Activated naive CD4-positive, alpha-beta T cell treated with anti-CD3 and anti-CD28 coated beads, Interleukin-2, amount 50 U/mL, for 24 hours (primary cell): ENCODE results near the gene SLC38A10.
A peak's percentile ranks its signal among the peaks of the same experiment; 100 is the strongest.

Source experiments
- H3K27ac Mint-ChIP-seq: one replicate; pipeline ENCODE4 v1.8.0; 2021; ENCODE audit warnings: mild to moderate bottlenecking, mixed read lengths
- H3K27me3 Mint-ChIP-seq: one replicate; pipeline ENCODE4 v1.8.0; 2021; ENCODE audit warnings: mixed read lengths
- H3K36me3 Mint-ChIP-seq: one replicate; pipeline ENCODE4 v1.8.0; 2021; ENCODE audit warnings: mixed read lengths
- H3K4me1 Mint-ChIP-seq: one replicate; pipeline ENCODE4 v1.8.0; 2021; ENCODE audit warnings: mixed read lengths
- H3K4me3 Mint-ChIP-seq: one replicate; pipeline ENCODE4 v1.8.0; 2021; ENCODE audit warnings: mild to moderate bottlenecking, mixed read lengths
- H3K9me3 Mint-ChIP-seq: one replicate; pipeline ENCODE4 v1.8.0; 2021; ENCODE audit warnings: mixed read lengths

The SLC38A10 gene

GRCh38 chr17:81263371-81264181 is 31.5 kb downstream of the SLC38A10 start:
- Mint-ChIP-seq H3K4me1 (no peaks in the 10 kb centered on the region), H3K36me3 (peaks cover 5% of the 10 kb centered on the region), H3K4me3 (no peak overlapping the region), H3K9me3 (no peaks in the 10 kb centered on the region), H3K27ac (no peak overlapping the region), H3K27me3 (no peaks in the 10 kb centered on the region)

- no peak overlapping the region for H3K27ac Mint-ChIP-seq
- no peaks in the 10 kb centered on the region for H3K27me3 Mint-ChIP-seq
- no peak overlapping the region for H3K4me3 Mint-ChIP-seq
- no peaks in the 10 kb centered on the region for H3K9me3 Mint-ChIP-seq
- H3K36me3 Mint-ChIP-seq: peaks cover 3% of the 10 kb centered on the region
- no peaks in the 10 kb centered on the region for H3K4me1 Mint-ChIP-seq
These were observed 33.3 kb downstream of the SLC38A10 start for GRCh38 chr17:81261582-81262336.

GRCh38 chr17:81261096-81261495 is 34.0 kb downstream of the SLC38A10 start:
- Mint-ChIP-seq H3K9me3 (no peaks in the 10 kb centered on the region), H3K4me1 (no peaks in the 10 kb centered on the region), H3K27ac (no peak overlapping the region), H3K4me3 (no peak overlapping the region), H3K27me3 (no peaks in the 10 kb centered on the region), H3K36me3 (peaks cover 3% of the 10 kb centered on the region)

- no peaks in the 10 kb centered on the region for H3K36me3 Mint-ChIP-seq
- no peaks in the 10 kb centered on the region for H3K27me3 Mint-ChIP-seq
- no peak overlapping the region for H3K4me3 Mint-ChIP-seq
- no peaks in the 10 kb centered on the region for H3K4me1 Mint-ChIP-seq
- H3K27ac Mint-ChIP-seq: no peak overlapping the region
- H3K9me3 Mint-ChIP-seq: no peaks in the 10 kb centered on the region
These were observed 34.5 kb downstream of the SLC38A10 start for GRCh38 chr17:81260641-81261040.

- no peaks in the 10 kb centered on the region for H3K4me1 Mint-ChIP-seq
- no peak overlapping the region for H3K27ac Mint-ChIP-seq
- no peaks in the 10 kb centered on the region for H3K36me3 Mint-ChIP-seq
- H3K9me3 Mint-ChIP-seq: no peaks in the 10 kb centered on the region
- H3K4me3 Mint-ChIP-seq: no peak overlapping the region
- H3K27me3 Mint-ChIP-seq: no peaks in the 10 kb centered on the region
These were observed 34.9 kb downstream of the SLC38A10 start for GRCh38 chr17:81260171-81260570.

GRCh38 chr17:81259058-81259605 is 36.0 kb downstream of the SLC38A10 start:
- Mint-ChIP-seq H3K4me1 (no peaks in the 10 kb centered on the region), H3K27me3 (no peaks in the 10 kb centered on the region), H3K4me3 (no peak overlapping the region), H3K36me3 (no peaks in the 10 kb centered on the region), H3K27ac (no peak overlapping the region), H3K9me3 (no peaks in the 10 kb centered on the region)

GRCh38 chr17:81258292-81258691 is 36.8 kb downstream of the SLC38A10 start:
- no peak overlapping the region for H3K27ac Mint-ChIP-seq
- no peak overlapping the region for H3K4me3 Mint-ChIP-seq
- H3K27me3 Mint-ChIP-seq: no peaks in the 10 kb centered on the region
- H3K9me3 Mint-ChIP-seq: no peaks in the 10 kb centered on the region
- peaks cover 6% of the 10 kb centered on the region for H3K4me1 Mint-ChIP-seq
- no peaks in the 10 kb centered on the region for H3K36me3 Mint-ChIP-seq

GRCh38 chr17:81257533-81257932 is 37.6 kb downstream of the SLC38A10 start:
- Mint-ChIP-seq H3K4me3 (no peak overlapping the region), H3K9me3 (no peaks in the 10 kb centered on the region), H3K4me1 (peaks cover 9% of the 10 kb centered on the region), H3K27ac (no peak overlapping the region), H3K36me3 (peaks cover 3% of the 10 kb centered on the region), H3K27me3 (no peaks in the 10 kb centered on the region)

- peaks cover 9% of the 10 kb centered on the region for H3K4me1 Mint-ChIP-seq
- no peak overlapping the region for H3K4me3 Mint-ChIP-seq
- no peak overlapping the region for H3K27ac Mint-ChIP-seq
- H3K27me3 Mint-ChIP-seq: no peaks in the 10 kb centered on the region
- peaks cover 5% of the 10 kb centered on the region for H3K36me3 Mint-ChIP-seq
- no peaks in the 10 kb centered on the region for H3K9me3 Mint-ChIP-seq
These were observed 38.5 kb downstream of the SLC38A10 start for GRCh38 chr17:81256616-81257015.

GRCh38 chr17:81254955-81255717 is 40.0 kb downstream of the SLC38A10 start:
- no peaks in the 10 kb centered on the region for H3K9me3 Mint-ChIP-seq
- peaks cover 5% of the 10 kb centered on the region for H3K36me3 Mint-ChIP-seq
- peaks cover 9% of the 10 kb centered on the region for H3K4me1 Mint-ChIP-seq
- no peaks in the 10 kb centered on the region for H3K27me3 Mint-ChIP-seq
- H3K27ac Mint-ChIP-seq: no peak overlapping the region
- H3K4me3 Mint-ChIP-seq: no peak overlapping the region

GRCh38 chr17:81253358-81254131 is 41.6 kb downstream of the SLC38A10 start:
- Mint-ChIP-seq H3K9me3 (no peaks in the 10 kb centered on the region), H3K4me3 (no peak overlapping the region), H3K27ac (peak overlapping the region; percentile 10), H3K36me3 (peaks cover 6% of the 10 kb centered on the region), H3K4me1 (peaks cover 9% of the 10 kb centered on the region), H3K27me3 (no peaks in the 10 kb centered on the region)

- H3K27me3 Mint-ChIP-seq: no peaks in the 10 kb centered on the region
- no peaks in the 10 kb centered on the region for H3K9me3 Mint-ChIP-seq
- peaks cover 9% of the 10 kb centered on the region for H3K4me1 Mint-ChIP-seq
- H3K36me3 Mint-ChIP-seq: peaks cover 6% of the 10 kb centered on the region
- no peak overlapping the region for H3K27ac Mint-ChIP-seq
- H3K4me3 Mint-ChIP-seq: no peak overlapping the region
These were observed 42.1 kb downstream of the SLC38A10 start for GRCh38 chr17:81252987-81253329.

GRCh38 chr17:81252326-81252986 is 42.7 kb downstream of the SLC38A10 start:
- Mint-ChIP-seq H3K27ac (no peak overlapping the region), H3K9me3 (no peaks in the 10 kb centered on the region), H3K36me3 (peaks cover 6% of the 10 kb centered on the region)

GRCh38 chr17:81251709-81252301 is 43.3 kb downstream of the SLC38A10 start:
- H3K27ac Mint-ChIP-seq: no peak overlapping the region
- H3K9me3 Mint-ChIP-seq: no peaks in the 10 kb centered on the region
- peaks cover 6% of the 10 kb centered on the region for H3K36me3 Mint-ChIP-seq
- H3K4me3 Mint-ChIP-seq: no peak overlapping the region
- peaks cover 9% of the 10 kb centered on the region for H3K4me1 Mint-ChIP-seq
- H3K27me3 Mint-ChIP-seq: no peaks in the 10 kb centered on the region

More at GRCh38 chr17:81252326-81252986, 42.7 kb downstream of the SLC38A10 start:
- Mint-ChIP-seq H3K4me3 (no peak overlapping the region), H3K4me1 (peaks cover 9% of the 10 kb centered on the region), H3K27me3 (no peaks in the 10 kb centered on the region)
